Measurements from ENCODE around the gene TRPV2.
"Not testable (repeated sequence)": the region's sequence is repeated elsewhere in the genome, so short reads cannot be mapped to it uniquely, and the experiment has no call there.

TRPV2 gene

GRCh38 chr17:16415031-16415924, at the start of gene TRPV2:
TRPV2 (plus strand) TSS chr17:16415571; CDS start chr17:16417669, 2,098 bp downstream.
- DNase-seq (ENCODE audit: low read depth): no peak

GRCh38 chr17:16371742-16372141, 43.6 kb upstream of the TRPV2 start:
- DNase-seq (ENCODE audit: low read depth): no peak

GRCh38 chr17:16374146-16374938, 41.0 kb upstream of the TRPV2 start:
- DNase-seq (ENCODE audit: low read depth): no peak

GRCh38 chr17:16377941-16378341, 37.4 kb upstream of the TRPV2 start:
- no peak for DNase-seq (ENCODE audit: low read depth)

- DNase-seq (ENCODE audit: low read depth): no peak
Observed at GRCh38 chr17:16378636-16379282, 36.6 kb upstream of the TRPV2 start.

GRCh38 chr17:16379654-16380053, 35.7 kb upstream of the TRPV2 start:
- DNase-seq (ENCODE audit: low read depth): no peak

- DNase-seq (ENCODE audit: low read depth): peak; percentile 98
Observed at GRCh38 chr17:16380640-16381495, 34.5 kb upstream of the TRPV2 start, which contains the start of gene UBB. UBB (plus strand) TSS chr17:16381091; CDS start chr17:16381908, 817 bp downstream.

- DNase-seq (ENCODE audit: low read depth): no peak
Observed at GRCh38 chr17:16381496-16381820, 33.9 kb upstream of the TRPV2 start.

GRCh38 chr17:16383216-16383615, 32.2 kb upstream of the TRPV2 start:
- no peak for DNase-seq (ENCODE audit: low read depth)

GRCh38 chr17:16383772-16384287, 31.5 kb upstream of the TRPV2 start:
- DNase-seq (ENCODE audit: low read depth): no peak

- no peak for DNase-seq (ENCODE audit: low read depth)
Observed at GRCh38 chr17:16384557-16384956, 30.8 kb upstream of the TRPV2 start.

GRCh38 chr17:16386126-16386507, 29.3 kb upstream of the TRPV2 start:
- not testable (repeated sequence) for DNase-seq (ENCODE audit: low read depth)

- no peak for DNase-seq (ENCODE audit: low read depth)
Observed at GRCh38 chr17:16391451-16391850, 23.9 kb upstream of the TRPV2 start.

- DNase-seq (ENCODE audit: low read depth): not testable (repeated sequence)
Observed at GRCh38 chr17:16392491-16392890, 22.9 kb upstream of the TRPV2 start.

GRCh38 chr17:16395887-16396286, 19.5 kb upstream of the TRPV2 start:
- not testable (repeated sequence) for DNase-seq (ENCODE audit: low read depth)

GRCh38 chr17:16396693-16397092, 18.7 kb upstream of the TRPV2 start:
- not testable (repeated sequence) for DNase-seq (ENCODE audit: low read depth)

- no peak for DNase-seq (ENCODE audit: low read depth)
Observed at GRCh38 chr17:16398270-16399267, 16.8 kb upstream of the TRPV2 start.

- not testable (repeated sequence) for DNase-seq (ENCODE audit: low read depth)
Observed at GRCh38 chr17:16403847-16404246, 11.5 kb upstream of the TRPV2 start.

GRCh38 chr17:16406742-16407674, 8.4 kb upstream of the TRPV2 start:
- DNase-seq (ENCODE audit: low read depth): no peak

All from CMK (cell line).